NCI-H187 treated with DMSO at 0.1 percent for 48 hours (cell line): ENCODE measurements around the gene TIMM17A.
A peak's percentile ranks its signal among the peaks of the same experiment; 100 is the strongest.

Experiments
- DNase-seq: peaks from one replicate; lab custom pipeline; 2025; lab: John Stamatoyannopoulos, UW

Gene TIMM17A

DNA sequence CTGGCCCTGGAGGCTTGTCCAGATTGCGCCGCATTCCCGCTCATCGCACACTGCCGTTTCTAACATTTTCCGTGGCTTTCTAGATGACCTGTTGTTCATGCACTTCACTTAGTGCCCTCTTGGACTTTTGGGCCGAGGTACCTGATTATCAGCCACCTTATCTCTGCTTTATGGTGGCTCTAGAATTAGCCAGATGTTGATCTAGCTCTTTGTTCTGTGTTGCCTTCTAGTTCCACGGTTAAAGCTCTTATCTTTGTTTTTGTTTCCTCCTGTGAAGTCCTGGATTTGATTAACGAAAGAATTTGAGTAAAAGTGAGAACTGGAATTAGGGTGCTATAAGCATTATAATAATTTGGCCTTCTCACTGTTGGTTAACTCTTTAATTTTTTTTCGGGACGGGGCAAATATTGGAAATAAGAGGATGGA lies 28.1 kb downstream of the TIMM17A start:
- no peak for DNase-seq

DNA sequence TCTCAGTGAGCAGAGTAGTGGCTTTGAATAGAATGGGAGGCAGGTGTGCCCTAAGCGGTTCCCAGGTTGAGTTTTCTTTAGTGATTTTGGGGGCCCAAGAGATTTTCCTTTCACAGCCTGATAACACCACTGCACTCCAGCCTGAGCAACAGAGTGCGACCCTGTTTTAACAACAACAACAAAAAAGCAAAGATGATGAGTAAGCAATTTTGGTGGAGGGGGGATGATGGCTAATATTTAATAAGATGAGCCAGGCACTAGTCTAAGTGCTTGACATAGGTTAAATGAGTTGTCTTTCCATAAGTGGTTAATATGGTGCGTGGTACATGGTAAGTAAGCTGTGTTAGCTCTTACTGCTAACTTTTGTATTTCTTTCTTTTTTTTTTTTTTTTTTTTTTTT lies 29.1 kb downstream of the TIMM17A start:
- no peak for DNase-seq

DNA sequence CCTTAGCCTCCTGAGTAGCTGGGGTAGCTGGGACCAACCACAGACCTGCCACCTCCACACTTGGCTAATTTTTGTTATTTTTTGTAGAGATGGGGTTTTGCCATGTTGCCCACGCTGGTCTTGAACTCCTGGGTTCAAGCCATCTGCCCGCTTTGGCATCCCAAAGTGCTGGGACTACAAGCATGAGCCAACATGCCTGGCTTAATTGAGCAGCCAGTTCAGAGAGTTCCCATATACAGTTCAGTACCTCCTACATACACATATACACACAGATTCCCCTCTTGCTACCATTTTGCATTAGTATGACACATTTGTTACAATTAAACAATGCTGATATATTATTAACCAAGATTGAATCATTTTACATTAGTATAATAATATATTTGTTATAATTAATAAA lies 30.1 kb downstream of the TIMM17A start:
- DNase-seq = no peak

DNA sequence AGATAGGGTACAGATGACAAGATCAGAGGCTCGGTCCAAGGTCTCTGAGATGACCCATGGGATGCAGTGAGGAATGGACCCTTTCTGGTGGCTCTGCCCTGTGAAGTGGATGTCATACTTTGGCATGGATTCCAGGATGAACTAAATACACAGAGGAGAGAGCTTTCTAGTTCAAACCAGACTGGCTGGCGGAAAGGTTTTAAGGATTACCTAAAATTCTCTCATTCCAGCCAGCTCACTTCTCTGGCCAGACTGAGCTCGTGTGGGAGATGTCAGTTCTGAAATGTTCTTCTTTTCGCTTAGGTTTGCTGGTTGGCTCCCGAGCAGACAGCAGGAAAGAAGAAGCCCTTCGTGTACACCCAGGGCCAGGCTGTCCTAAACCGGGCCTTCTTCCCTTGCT lies 33.3 kb downstream of the TIMM17A start:
- no peak for DNase-seq

DNA sequence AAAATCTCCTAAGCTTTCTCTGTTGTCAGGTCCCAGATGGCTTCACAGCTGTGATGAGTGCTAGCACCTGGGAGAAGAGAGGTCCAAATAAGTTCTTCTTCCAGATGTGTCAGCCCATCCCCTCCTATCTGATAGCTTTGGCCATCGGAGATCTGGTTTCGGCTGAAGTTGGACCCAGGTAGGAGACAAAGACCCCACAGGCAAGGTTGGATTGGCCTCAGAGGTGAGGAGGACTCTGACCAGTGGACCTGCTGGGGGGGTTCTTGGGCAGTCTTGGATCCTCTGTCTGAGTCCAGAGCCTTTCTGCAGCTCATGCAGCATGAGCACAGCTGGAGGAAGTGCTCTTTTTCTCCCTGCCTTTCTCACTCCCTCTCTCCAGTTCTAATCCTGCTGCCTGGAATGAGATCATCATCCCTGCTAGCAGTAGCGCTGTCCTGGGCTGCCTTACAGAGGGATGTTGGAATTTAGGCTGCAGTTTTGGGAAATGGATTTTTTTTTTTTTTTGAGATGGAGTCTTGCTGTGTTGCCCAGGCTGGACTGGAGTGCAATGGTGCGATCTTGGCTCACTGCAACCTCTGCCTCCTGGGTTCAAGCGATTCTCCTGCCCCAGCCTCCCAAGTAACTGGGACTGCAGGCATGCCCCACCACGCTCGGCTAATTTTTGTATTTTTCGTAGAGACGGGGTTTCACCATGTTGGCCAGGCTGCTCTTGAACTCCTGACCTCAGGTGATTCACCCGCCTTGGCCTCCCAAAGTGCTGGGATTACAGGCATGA lies 34.2 kb downstream of the TIMM17A start:
- no peak for DNase-seq

DNA sequence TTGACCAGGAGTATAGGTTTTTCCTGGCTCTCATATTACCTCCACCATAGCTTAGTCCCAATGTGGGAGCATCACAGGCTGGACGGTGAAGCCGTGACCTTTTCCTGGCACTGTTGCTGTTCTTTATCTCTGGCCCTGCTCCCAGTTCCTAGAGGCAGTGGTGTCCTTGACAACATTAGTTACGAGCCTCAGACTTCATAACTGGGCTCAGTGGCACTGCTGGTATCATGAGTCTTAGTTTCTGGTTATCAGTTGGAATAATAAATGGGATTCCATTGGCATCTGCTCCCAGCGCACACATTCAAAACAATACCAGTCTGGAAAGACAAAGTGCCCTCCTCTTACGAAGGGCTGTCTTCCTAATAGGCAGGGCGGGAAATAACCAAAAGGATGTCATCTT lies 35.1 kb downstream of the TIMM17A start:
- DNase-seq = no peak

DNA sequence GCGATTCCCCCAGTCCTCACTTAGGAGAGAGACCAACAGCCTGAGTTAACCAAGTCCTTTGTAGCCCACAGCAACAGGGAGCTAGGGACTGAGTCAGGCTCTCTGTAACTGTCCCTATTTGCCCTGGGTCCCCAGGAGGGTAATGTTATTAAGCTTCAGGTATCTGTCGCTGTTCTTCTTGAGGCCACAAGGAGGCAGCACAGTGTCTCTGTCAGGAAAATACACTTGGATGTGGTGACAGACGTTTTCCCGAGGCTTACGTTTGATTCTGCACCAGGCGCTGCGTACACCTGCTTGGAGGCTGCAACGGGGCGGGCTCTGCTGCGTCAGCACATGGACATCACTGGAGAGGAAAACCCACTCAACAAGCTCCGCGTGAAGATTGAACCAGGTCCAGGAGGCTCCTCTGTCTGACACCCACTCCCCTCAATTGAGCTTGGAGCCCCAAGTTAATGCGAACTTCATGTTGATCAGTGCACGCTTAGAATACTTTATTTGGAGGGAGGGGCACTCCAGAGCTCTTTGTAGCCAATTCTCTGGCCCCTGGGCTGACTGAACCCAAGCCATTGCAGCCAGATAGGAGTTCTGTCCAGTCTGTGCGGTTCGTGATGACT lies 44.4 kb downstream of the TIMM17A start:
- peak; percentile 88 for DNase-seq

DNA sequence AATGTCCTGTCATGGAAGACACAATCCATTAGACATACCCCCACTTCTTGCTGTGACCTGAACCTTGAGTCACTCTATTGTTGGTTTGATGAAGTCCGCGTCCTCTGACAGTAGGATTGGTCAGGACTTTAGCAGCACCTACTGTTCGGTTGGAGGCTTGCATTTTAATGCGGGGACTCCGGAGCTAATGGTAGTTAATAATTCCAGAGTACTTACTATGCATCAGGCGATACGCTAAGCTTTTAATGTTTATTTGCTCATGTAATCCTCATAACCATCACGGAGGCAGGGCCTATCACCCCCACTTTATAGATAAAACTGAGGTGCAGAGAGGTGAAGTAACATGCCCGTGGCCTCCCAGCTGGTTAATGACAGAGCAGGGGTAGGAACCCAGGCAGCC lies 47.2 kb downstream of the TIMM17A start:
- DNase-seq = no peak

DNA sequence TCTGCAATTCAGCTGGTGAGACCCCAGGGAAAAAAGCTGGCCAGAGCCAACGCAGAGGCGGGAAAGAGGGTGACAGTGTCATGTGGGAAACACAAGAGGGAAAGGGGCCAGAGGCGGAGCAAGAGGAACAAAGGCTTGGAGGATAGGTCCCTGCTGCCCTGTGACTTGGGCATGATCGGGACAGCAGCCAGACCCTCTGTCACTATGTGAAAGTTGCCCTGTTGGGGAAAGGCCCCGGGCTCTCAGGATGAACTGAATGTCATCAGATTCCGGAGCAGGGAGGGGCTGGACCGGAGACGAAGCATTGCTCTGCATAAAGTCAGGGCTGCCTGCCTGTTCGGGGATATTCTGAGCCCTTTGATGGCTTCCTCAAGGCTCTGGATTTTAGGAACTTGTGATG lies 49.4 kb downstream of the TIMM17A start:
- DNase-seq = no peak

DNA sequence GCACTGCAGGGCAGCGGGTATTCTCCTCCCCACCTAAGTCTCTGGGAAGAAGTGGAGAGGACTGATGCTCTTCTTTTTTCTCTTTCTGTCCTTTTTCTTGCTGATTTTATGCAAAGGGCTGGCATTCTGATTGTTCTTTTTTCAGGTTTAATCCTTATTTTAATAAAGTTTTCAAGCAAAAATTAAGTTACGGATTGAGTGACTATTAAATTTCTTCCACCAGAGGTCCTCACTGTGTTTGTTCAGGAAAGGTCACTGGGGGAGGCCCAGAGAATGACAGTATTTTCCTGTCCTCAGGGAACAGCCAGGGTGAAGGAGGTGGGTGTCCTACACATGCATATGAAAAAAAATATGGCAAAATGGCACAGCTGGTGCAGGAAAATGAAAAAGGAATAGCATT lies 50.7 kb downstream of the TIMM17A start:
- DNase-seq = no peak

DNA sequence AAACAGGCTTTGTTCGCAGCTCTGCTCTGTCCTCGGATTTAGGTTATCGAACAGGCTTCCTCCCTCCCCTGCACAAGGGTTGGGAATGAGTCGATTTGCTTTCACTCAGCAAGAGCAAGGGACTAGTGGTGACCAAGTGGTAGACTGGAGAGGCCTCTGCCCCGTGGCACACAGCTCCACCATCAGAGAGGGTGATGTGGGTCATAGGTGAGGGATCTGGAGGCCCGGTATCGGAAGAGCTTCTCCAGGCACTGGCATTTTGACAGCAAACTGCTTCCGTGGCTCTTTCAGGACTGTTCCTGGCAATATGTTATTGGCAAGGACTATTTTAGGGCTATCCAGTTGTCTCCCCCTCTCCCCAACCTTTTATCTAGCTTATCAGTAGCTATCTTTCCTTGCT lies 52.0 kb downstream of the TIMM17A start:
- no peak for DNase-seq

DNA sequence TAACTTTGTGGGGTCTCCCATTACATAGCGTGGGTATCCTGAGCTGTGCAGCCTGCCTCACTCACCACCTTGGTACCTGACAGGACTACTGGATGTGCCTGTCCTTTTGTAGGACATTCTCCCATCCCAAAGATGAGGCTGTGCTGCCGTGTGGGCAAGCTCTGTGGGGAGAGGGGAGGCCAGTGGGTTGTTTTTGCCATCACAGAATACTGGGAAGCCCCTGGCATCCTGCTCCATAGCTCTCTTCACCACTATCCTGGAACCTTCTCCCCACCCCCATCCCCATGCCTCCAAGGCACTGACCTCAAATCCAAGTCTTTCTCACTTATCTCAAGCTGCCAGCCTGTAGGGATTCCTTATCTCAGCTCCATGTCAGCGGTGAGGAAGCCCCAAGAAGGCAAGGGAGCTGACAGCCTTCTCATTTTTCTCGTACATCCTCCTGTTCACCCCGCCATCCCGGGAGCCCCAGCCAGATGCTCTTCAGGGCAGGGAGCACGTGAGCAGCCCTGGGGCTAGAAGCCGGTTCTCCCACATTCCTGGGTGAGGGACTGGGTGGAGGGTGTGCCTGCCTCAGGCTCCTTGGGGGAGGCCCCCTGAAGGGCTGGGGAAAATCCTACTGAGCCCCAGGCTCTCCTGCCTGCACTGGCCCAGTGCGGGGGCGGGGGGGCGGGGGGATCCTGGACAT lies 52.6 kb downstream of the TIMM17A start:
- no peak for DNase-seq

DNA sequence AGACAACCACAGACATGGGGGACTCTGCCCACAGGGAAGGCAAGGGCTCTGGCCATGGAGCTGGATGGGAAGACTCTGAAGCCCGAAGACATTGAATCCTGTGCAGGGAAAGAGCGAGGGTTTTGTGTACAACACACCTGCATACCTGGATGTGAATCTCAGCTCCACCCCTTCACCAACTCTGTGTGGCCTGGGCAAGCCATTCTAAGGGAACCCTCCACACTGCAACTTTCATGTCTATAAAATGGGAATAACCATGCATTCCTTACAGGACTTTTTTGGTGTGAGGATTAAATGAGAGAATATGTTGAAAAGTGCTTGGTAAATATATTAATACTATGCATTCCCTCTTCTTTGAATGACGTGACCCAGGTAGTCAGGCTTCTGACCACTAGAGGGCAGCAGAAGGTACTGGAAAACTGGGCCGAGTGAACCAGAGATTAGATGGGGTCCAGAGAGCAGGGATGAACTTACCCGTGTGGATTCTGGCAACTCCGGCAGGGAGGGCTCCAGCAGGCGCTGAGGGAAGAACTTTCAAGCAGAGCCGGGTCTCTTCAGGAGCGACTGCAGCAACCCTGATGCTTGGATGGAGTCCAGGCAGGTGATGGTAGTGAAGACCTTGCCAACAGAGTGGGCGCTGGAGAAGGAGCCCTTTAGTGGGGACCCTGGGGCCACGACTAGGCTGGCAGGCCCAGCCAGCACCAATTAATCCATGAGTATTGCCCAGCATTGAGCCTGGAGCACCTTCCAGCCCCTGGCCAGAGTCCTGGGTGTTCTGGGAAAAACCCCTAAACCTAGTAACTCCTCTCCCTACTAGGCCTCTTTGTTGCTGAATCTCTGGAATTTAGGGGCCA lies 54.2 kb downstream of the TIMM17A start:
- DNase-seq = peak; percentile 85

DNA sequence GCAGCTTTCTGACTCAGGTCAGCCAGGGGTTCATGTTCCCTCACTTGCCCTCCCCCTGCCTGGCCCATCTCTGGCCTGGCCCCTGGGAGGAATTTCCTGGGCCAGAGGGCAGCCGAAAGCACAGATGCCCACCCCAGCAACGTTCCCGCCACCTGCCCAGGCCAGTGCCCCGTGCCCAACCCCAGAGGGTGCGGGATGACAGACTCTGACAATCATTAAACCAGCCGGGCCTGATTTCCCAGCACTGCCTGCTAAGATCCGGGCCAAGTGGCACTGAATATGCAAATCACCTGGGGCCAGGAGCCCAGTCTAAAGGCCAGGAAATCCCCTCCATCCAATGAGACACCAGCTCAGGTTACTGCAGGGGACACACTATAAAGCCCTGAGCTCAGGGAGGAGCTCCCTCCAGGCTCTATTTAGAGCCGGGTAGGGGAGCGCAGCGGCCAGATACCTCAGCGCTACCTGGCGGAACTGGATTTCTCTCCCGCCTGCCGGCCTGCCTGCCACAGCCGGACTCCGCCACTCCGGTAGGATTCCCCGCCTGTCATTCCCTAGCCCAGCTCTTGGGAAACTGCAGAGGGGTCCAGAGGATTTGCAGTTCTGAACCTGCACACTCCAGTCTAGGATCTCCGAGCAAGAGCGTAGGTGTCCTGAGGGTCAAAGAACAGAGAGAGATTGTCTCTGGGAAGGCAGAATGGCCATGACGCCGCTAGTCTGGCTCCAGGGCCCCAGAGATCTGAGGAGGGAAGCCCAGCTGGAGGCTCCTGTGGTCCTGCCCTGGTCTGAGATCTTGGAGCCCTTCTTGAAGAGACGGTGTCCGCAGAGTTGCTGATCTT lies 55.1 kb downstream of the TIMM17A start, which contains the start of gene ELF3:
ELF3 (plus strand) TSS at position 408 of the 836 bp plus-strand sequence. CDS start 550 bp downstream, outside the sequence.
- peak; percentile 98 for DNase-seq

DNA sequence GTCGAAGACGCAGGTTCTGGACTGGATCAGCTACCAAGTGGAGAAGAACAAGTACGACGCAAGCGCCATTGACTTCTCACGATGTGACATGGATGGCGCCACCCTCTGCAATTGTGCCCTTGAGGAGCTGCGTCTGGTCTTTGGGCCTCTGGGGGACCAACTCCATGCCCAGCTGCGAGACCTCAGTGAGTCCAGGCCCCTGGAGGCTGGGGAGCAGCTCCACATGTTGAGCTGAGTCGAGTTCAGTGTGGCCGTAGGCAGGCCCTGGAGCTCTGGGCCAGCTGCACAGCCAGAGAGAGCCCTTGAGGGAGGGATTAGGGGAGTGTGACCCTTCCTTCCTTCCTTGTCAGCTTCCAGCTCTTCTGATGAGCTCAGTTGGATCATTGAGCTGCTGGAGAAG lies 56.7 kb downstream of the TIMM17A start:
- DNase-seq = no peak

DNA sequence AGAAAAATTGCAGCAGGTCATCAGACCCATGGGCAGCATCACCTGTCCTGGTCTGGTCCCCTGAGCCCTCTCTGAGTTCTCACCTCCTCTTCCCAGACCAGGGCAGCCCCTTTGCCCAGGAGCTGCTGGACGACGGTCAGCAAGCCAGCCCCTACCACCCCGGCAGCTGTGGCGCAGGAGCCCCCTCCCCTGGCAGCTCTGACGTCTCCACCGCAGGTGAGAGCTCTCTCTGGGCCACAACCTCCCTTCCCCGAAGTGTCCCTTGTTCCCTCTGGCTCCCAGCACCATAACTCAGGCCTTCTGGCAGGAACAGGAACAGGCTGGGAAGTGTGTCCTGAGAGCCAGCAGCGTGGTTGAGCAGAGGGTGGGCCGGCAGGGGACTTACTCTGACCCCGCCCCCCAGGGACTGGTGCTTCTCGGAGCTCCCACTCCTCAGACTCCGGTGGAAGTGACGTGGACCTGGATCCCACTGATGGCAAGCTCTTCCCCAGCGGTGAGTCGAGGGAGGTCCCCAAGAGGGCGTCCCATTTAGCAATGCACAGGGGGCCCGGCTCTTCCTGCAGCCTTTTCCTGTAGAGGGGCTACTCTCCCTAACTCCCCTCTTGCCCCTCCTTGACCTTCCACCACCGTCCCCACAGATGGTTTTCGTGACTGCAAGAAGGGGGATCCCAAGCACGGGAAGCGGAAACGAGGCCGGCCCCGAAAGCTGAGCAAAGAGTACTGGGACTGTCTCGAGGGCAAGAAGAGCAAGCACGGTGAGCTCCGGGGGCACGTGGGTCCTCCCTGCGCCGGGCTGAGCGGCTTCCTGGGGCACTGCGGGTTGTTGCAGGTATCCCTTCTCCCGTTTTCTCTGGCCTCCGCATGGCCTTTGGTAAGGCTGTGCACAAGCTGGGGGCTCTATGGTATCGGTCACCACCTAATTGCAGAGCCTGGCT lies 57.5 kb downstream of the TIMM17A start:
- DNase-seq = no peak

DNA sequence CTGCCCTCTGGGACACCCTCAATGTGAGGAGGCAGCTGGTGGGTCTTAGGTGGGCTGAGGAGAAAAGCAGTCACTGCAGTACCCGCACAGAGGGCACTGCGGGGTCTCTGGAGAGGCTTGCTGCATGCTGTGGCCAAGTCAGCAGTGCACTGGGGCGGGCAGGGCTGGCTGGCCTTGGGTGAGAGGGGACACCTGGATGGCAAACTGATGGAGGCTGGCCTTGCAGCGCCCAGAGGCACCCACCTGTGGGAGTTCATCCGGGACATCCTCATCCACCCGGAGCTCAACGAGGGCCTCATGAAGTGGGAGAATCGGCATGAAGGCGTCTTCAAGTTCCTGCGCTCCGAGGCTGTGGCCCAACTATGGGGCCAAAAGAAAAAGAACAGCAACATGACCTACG lies 58.3 kb downstream of the TIMM17A start:
- no peak for DNase-seq

DNA sequence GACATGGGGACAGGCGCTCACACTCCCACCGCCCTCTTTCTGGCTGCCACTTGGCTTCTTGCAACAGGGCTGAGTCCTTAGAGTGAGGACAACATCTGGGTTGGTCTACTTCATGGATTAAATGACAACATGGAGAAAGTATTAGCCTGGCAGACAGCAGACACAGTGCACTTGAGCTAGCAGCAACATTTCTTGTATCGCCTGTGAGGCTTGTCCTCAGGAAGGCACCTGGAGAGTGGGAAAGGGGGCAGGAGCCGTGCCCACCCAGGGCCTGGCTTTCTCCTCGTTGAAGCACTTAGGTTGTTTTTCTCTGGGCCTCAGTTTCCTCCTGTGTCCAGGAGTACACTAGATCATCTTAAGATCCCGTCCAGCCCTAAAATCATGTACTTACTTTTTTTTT lies 58.8 kb downstream of the TIMM17A start:
- no peak for DNase-seq

DNA sequence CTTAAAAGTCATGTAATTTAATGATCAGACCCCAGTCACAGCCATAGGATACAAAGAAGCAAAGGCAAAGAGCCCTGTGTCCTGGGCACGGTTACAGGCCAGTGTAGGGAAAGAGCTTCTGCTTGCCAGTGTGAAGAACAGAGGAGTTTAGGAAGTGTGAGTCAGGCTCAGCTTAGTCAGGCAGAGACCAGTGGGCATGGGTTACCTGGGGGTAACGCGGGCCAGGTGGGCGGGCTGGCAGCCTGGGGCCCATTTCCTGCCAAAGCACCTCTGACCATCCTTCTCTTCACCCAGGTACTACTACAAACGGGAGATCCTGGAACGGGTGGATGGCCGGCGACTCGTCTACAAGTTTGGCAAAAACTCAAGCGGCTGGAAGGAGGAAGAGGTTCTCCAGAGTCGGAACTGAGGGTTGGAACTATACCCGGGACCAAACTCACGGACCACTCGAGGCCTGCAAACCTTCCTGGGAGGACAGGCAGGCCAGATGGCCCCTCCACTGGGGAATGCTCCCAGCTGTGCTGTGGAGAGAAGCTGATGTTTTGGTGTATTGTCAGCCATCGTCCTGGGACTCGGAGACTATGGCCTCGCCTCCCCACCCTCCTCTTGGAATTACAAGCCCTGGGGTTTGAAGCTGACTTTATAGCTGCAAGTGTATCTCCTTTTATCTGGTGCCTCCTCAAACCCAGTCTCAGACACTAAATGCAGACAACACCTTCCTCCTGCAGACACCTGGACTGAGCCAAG lies 59.8 kb downstream of the TIMM17A start:
- DNase-seq = no peak

DNA sequence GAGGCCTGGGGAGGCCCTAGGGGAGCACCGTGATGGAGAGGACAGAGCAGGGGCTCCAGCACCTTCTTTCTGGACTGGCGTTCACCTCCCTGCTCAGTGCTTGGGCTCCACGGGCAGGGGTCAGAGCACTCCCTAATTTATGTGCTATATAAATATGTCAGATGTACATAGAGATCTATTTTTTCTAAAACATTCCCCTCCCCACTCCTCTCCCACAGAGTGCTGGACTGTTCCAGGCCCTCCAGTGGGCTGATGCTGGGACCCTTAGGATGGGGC lies 60.3 kb downstream of the TIMM17A start:
- DNase-seq = no peak
